Measurements from ENCODE around the gene OR8D1.

OR8D1 gene

GRCh38 chr11:124315052-124315451 lies 1.3 kb upstream of the OR8D1 start:
- H3K9me3 ChIP-seq (ENCODE audit: insufficient read depth, low read depth, low read length) = no peaks in the 10 kb centered on the region
- 88% methylated on average over 3 of the region's 3 CpGs for WGBS
- no peaks in the 10 kb centered on the region for H3K4me1 ChIP-seq (ENCODE audit: insufficient read depth, low read length)
- H3K27ac ChIP-seq (ENCODE audit: low read depth, low read length) = no peak overlapping the region
- no peak overlapping the region for H3K9ac ChIP-seq (ENCODE audit: low read depth, low read length)
- H3K4me3 ChIP-seq (ENCODE audit: low read length) = no peak overlapping the region
- no peaks in the 10 kb centered on the region for H3K36me3 ChIP-seq (ENCODE audit: insufficient read depth, low read length)
- no peaks in the 10 kb centered on the region for H3K27me3 ChIP-seq (ENCODE audit: insufficient read depth, low read length)

GRCh38 chr11:124313131-124313530 lies 618 bp downstream of the OR8D1 start:
- no peaks in the 10 kb centered on the region for H3K9me3 ChIP-seq (ENCODE audit: insufficient read depth, low read depth, low read length)
- no peak overlapping the region for H3K4me3 ChIP-seq (ENCODE audit: low read length)
- H3K27me3 ChIP-seq (ENCODE audit: insufficient read depth, low read length) = no peaks in the 10 kb centered on the region
- WGBS = 90% methylated on average over 4 of the region's 4 CpGs
- H3K36me3 ChIP-seq (ENCODE audit: insufficient read depth, low read length) = no peaks in the 10 kb centered on the region
- no peaks in the 10 kb centered on the region for H3K4me1 ChIP-seq (ENCODE audit: insufficient read depth, low read length)
- H3K27ac ChIP-seq (ENCODE audit: low read depth, low read length) = no peak overlapping the region
- H3K9ac ChIP-seq (ENCODE audit: low read depth, low read length) = no peak overlapping the region

GRCh38 chr11:124311670-124312069 lies 2.1 kb downstream of the OR8D1 start:
- no peak overlapping the region for H3K9ac ChIP-seq (ENCODE audit: low read depth, low read length)
- no peaks in the 10 kb centered on the region for H3K36me3 ChIP-seq (ENCODE audit: insufficient read depth, low read length)
- no peaks in the 10 kb centered on the region for H3K27me3 ChIP-seq (ENCODE audit: insufficient read depth, low read length)
- no peaks in the 10 kb centered on the region for H3K4me1 ChIP-seq (ENCODE audit: insufficient read depth, low read length)
- H3K9me3 ChIP-seq (ENCODE audit: insufficient read depth, low read depth, low read length) = no peaks in the 10 kb centered on the region
- no peak overlapping the region for H3K27ac ChIP-seq (ENCODE audit: low read depth, low read length)
- no peak overlapping the region for H3K4me3 ChIP-seq (ENCODE audit: low read length)

GRCh38 chr11:124311269-124311668 lies 2.5 kb downstream of the OR8D1 start:
- no peaks in the 10 kb centered on the region for H3K36me3 ChIP-seq (ENCODE audit: insufficient read depth, low read length)
- WGBS = 97% methylated on average over 5 of the region's 5 CpGs
- no peak overlapping the region for H3K27ac ChIP-seq (ENCODE audit: low read depth, low read length)
- H3K4me3 ChIP-seq (ENCODE audit: low read length) = no peak overlapping the region
- H3K4me1 ChIP-seq (ENCODE audit: insufficient read depth, low read length) = no peaks in the 10 kb centered on the region
- H3K9ac ChIP-seq (ENCODE audit: low read depth, low read length) = no peak overlapping the region
- no peaks in the 10 kb centered on the region for H3K27me3 ChIP-seq (ENCODE audit: insufficient read depth, low read length)
- no peaks in the 10 kb centered on the region for H3K9me3 ChIP-seq (ENCODE audit: insufficient read depth, low read depth, low read length)

- H3K27ac ChIP-seq (ENCODE audit: low read depth, low read length) = no peak overlapping the region
Observed at GRCh38 chr11:124310721-124311120, 3.0 kb downstream of the OR8D1 start.

GRCh38 chr11:124307093-124307492 lies 6.7 kb downstream of the OR8D1 start:
- H3K4me1 ChIP-seq (ENCODE audit: insufficient read depth, low read length) = peaks cover 11% of the 10 kb centered on the region
- no peaks in the 10 kb centered on the region for H3K36me3 ChIP-seq (ENCODE audit: insufficient read depth, low read length)
- no peak overlapping the region for H3K9ac ChIP-seq (ENCODE audit: low read depth, low read length)
- no peaks in the 10 kb centered on the region for H3K27me3 ChIP-seq (ENCODE audit: insufficient read depth, low read length)
- no peak overlapping the region for H3K27ac ChIP-seq (ENCODE audit: low read depth, low read length)
- no peak overlapping the region for H3K4me3 ChIP-seq (ENCODE audit: low read length)
- no peaks in the 10 kb centered on the region for H3K9me3 ChIP-seq (ENCODE audit: insufficient read depth, low read depth, low read length)

More at GRCh38 chr11:124310721-124311120, 3.0 kb downstream of the OR8D1 start:
- Histone ChIP-seq H3K4me1 (ENCODE audit: insufficient read depth, low read length) (no peaks in the 10 kb centered on the region), H3K9me3 (ENCODE audit: insufficient read depth, low read depth, low read length) (no peaks in the 10 kb centered on the region), H3K4me3 (ENCODE audit: low read length) (no peak overlapping the region), H3K27me3 (ENCODE audit: insufficient read depth, low read length) (no peaks in the 10 kb centered on the region), H3K9ac (ENCODE audit: low read depth, low read length) (no peak overlapping the region), H3K36me3 (ENCODE audit: insufficient read depth, low read length) (no peaks in the 10 kb centered on the region)

GRCh38 chr11:124302347-124303125 lies 11.2 kb downstream of the OR8D1 start:
- H3K4me3 ChIP-seq (ENCODE audit: low read length) = no peak overlapping the region
- peaks cover 21% of the 10 kb centered on the region for H3K4me1 ChIP-seq (ENCODE audit: insufficient read depth, low read length)
- H3K27me3 ChIP-seq (ENCODE audit: insufficient read depth, low read length) = no peaks in the 10 kb centered on the region
- WGBS = 95% methylated on average over 1 of the region's 3 CpGs
- H3K27ac ChIP-seq (ENCODE audit: low read depth, low read length) = no peak overlapping the region; the same call in 1 of the 2 replicates
- no peak overlapping the region for H3K9ac ChIP-seq (ENCODE audit: low read depth, low read length)
- no peaks in the 10 kb centered on the region for H3K36me3 ChIP-seq (ENCODE audit: insufficient read depth, low read length)
- H3K9me3 ChIP-seq (ENCODE audit: insufficient read depth, low read depth, low read length) = no peaks in the 10 kb centered on the region

- Histone ChIP-seq H3K27me3 (ENCODE audit: insufficient read depth, low read length) (no peaks in the 10 kb centered on the region), H3K9me3 (ENCODE audit: insufficient read depth, low read depth, low read length) (no peaks in the 10 kb centered on the region), H3K4me3 (ENCODE audit: low read length) (no peak overlapping the region), H3K4me1 (ENCODE audit: insufficient read depth, low read length) (peaks cover 21% of the 10 kb centered on the region), H3K27ac (ENCODE audit: low read depth, low read length) (no peak overlapping the region), H3K36me3 (ENCODE audit: insufficient read depth, low read length) (no peaks in the 10 kb centered on the region), H3K9ac (ENCODE audit: low read depth, low read length) (no peak overlapping the region)
- WGBS = 96% methylated on average over 3 of the region's 3 CpGs
Observed at GRCh38 chr11:124301548-124301947, 12.2 kb downstream of the OR8D1 start.

- H3K4me1 ChIP-seq (ENCODE audit: insufficient read depth, low read length) = peaks cover 18% of the 10 kb centered on the region
- H3K4me3 ChIP-seq (ENCODE audit: low read length) = no peak overlapping the region
- no peaks in the 10 kb centered on the region for H3K9me3 ChIP-seq (ENCODE audit: insufficient read depth, low read depth, low read length)
- WGBS = 96% methylated on average over 2 of the region's 4 CpGs
- H3K27me3 ChIP-seq (ENCODE audit: insufficient read depth, low read length) = no peaks in the 10 kb centered on the region
- H3K27ac ChIP-seq (ENCODE audit: low read depth, low read length) = no peak overlapping the region
- H3K9ac ChIP-seq (ENCODE audit: low read depth, low read length) = no peak overlapping the region
- H3K36me3 ChIP-seq (ENCODE audit: insufficient read depth, low read length) = no peaks in the 10 kb centered on the region
Observed at GRCh38 chr11:124297921-124298320, 15.8 kb downstream of the OR8D1 start.

GRCh38 chr11:124296016-124296415 lies 17.7 kb downstream of the OR8D1 start:
- H3K36me3 ChIP-seq (ENCODE audit: insufficient read depth, low read length) = no peaks in the 10 kb centered on the region
- no peak overlapping the region for H3K27ac ChIP-seq (ENCODE audit: low read depth, low read length)
- no peaks in the 10 kb centered on the region for H3K4me1 ChIP-seq (ENCODE audit: insufficient read depth, low read length)

GRCh38 chr11:124294687-124295086 lies 19.1 kb downstream of the OR8D1 start:
- 81% methylated on average over 1 of the region's 1 CpG for WGBS
- no peak overlapping the region for H3K27ac ChIP-seq (ENCODE audit: low read depth, low read length)
- H3K36me3 ChIP-seq (ENCODE audit: insufficient read depth, low read length) = no peaks in the 10 kb centered on the region
- no peaks in the 10 kb centered on the region for H3K4me1 ChIP-seq (ENCODE audit: insufficient read depth, low read length)
- H3K27me3 ChIP-seq (ENCODE audit: insufficient read depth, low read length) = no peaks in the 10 kb centered on the region
- H3K9me3 ChIP-seq (ENCODE audit: insufficient read depth, low read depth, low read length) = peaks cover 2% of the 10 kb centered on the region; the same call in 1 of the 2 replicates
- H3K9ac ChIP-seq (ENCODE audit: low read depth, low read length) = no peak overlapping the region
- H3K4me3 ChIP-seq (ENCODE audit: low read length) = no peak overlapping the region

More at GRCh38 chr11:124296016-124296415, 17.7 kb downstream of the OR8D1 start:
- Histone ChIP-seq H3K4me3 (ENCODE audit: low read length) (no peak overlapping the region), H3K9me3 (ENCODE audit: insufficient read depth, low read depth, low read length) (no peaks in the 10 kb centered on the region), H3K9ac (ENCODE audit: low read depth, low read length) (no peak overlapping the region), H3K27me3 (ENCODE audit: insufficient read depth, low read length) (no peaks in the 10 kb centered on the region)

Data from HUES64 (cell line).